RWPE1 (cell line): Measurements from ENCODE around the gene CEP162.
A peak's percentile ranks its signal among the peaks of the same experiment; 100 is the strongest.
"Not testable (repeated sequence)": the region's sequence is repeated elsewhere in the genome, so short reads cannot be mapped to it uniquely, and the experiment has no call there.

ENCODE experiments used
- CTCF ChIA-PET: fragments of 350-600 bp; sonication (Branson Sonifier 250); formaldehyde crosslinking; extraction: SDS; loops from one replicate; lab custom pipeline; 2021; lab: Yijun Ruan, JAX
- POLR2A ChIA-PET: fragments of 400-600 bp; formaldehyde crosslinking; extraction: SDS; loops from one replicate; lab custom pipeline; 2020; ENCODE audit warnings: antibody characterized with exemption; ENCODE audit not compliant: low non-redundant PET; lab: Yijun Ruan, JAX
- DNase-seq: peaks from one replicate; pipeline ENCODE4 v3.0.0; 2012; ENCODE audit warnings: low spot score
- H3K27ac ChIP-seq: fragments of 450-650 bp; 2 replicates; pipeline ENCODE4 v1.5.1; 2017
- TF ChIP-seq, protein P1 (sequence below): fragments of 450-650 bp; conservative IDR thresholded peaks from 2 replicates; pipeline ENCODE4 v1.5.1; 2017; ENCODE audit warnings: low read depth, mild to moderate bottlenecking

CEP162 gene

DNA sequence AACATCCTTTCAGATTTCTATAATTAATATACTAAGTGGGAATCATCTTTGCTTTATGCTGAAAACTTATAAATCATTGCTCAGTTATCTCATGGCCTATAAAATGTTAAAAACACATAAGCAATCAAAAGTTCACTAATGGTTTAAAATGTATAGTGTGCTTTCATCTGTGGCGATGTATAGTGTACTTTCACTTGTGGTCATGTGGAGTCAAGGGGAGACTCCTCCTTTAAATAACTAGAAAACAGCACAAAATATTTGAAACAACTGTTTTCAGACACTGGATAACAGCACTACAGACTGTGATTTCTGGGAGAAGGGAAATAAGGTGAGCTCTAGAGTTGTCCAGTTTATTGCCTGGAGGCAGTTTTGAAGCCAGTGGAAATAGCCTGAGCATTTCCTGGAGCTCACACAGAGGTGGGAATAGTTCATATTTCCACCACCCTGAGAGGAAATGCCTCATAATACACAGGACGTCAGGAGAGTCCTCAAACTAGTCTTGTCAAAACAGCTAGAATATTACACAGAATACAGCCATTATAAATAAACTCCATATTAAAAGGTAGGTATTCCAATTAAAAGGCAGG is 89.4 kb downstream of the CEP162 start:
- no peak overlapping the region for H3K27ac ChIP-seq
- ChIA-PET CTCF (no interaction called here), POLR2A (no interaction called here)
- TF ChIP-seq, protein P1, sequence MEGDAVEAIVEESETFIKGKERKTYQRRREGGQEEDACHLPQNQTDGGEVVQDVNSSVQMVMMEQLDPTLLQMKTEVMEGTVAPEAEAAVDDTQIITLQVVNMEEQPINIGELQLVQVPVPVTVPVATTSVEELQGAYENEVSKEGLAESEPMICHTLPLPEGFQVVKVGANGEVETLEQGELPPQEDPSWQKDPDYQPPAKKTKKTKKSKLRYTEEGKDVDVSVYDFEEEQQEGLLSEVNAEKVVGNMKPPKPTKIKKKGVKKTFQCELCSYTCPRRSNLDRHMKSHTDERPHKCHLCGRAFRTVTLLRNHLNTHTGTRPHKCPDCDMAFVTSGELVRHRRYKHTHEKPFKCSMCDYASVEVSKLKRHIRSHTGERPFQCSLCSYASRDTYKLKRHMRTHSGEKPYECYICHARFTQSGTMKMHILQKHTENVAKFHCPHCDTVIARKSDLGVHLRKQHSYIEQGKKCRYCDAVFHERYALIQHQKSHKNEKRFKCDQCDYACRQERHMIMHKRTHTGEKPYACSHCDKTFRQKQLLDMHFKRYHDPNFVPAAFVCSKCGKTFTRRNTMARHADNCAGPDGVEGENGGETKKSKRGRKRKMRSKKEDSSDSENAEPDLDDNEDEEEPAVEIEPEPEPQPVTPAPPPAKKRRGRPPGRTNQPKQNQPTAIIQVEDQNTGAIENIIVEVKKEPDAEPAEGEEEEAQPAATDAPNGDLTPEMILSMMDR: no peak
- DNase-seq: no peak

DNA sequence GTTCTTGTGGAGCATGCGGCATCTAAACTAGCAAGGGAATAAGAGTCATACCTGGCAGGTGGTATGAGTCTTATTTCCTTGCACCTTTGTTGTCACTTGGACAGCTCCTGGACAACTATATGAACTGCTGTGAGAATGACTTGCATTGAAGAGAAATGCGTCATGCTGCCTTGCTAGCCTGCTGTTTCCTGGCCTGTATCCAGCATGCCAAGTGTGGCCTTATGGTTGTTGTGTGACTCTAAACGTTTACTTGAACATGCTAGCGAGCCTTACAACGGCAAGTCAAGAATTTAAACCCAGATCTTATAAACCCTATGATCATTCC is 90.4 kb downstream of the CEP162 start:
- ChIA-PET CTCF (no interaction called here), POLR2A (no interaction called here)
- TF ChIP-seq, protein P1: no peak
- no peak overlapping the region for H3K27ac ChIP-seq
- no peak for DNase-seq

DNA sequence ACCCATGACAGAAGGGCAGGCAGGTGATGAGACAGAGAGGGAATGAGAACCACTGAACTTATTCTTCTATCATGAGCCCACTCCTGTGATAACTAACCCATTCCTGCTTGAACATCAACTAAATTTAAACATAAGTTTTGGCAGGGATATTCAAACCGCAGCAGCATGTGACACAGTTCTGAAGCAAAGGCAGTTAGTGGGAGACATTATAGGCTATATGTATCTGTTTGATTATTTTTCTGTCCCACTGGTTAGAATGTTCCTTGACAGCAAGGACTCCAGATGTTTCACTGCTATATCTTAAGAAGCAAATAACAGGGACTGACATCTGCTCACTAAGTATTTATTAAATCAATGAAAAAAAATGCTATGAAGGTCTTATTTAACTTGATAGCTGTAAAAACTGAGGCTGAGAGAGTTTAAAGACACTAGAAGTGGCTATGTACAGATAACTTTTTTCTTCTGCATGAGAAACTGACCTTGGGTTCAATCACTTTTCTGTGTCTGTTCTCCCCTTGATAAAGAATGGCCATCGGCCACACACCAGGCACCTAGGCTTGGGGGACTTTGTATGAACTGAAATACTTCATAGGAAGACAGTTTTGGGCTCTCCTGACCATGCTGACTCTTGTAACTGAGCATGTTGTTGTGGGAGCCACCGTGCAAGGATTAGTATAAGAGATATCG is 90.9 kb downstream of the CEP162 start:
- TF ChIP-seq, protein P1: no peak
- no peak for DNase-seq
- no peak overlapping the region for H3K27ac ChIP-seq
- CTCF ChIA-PET: no interaction called here
- POLR2A ChIA-PET: no interaction called here

DNA sequence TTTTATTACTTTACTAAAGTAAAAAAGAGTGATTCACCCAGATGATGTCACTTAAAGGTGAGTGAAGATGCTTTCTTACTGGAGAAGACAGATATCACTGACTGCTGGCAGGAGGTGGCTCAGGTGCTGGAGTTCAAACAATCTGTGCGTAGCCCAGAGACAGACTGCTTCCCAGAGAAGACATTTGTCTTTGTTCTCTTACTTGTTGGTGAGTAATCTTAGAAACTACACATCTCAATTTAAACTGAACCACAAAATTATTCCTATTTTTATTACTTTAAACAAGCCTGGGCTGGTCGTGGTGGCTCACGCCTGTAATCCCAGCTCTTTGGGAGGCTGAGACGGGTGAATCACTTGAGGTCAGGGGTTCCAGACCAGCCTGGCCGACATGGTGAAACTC is 92.2 kb downstream of the CEP162 start:
- ChIA-PET CTCF (no interaction called here), POLR2A (no interaction called here)
- peak overlapping the region; percentile 44 for H3K27ac ChIP-seq
- TF ChIP-seq, protein P1: no peak
- DNase-seq: peak; percentile 30

DNA sequence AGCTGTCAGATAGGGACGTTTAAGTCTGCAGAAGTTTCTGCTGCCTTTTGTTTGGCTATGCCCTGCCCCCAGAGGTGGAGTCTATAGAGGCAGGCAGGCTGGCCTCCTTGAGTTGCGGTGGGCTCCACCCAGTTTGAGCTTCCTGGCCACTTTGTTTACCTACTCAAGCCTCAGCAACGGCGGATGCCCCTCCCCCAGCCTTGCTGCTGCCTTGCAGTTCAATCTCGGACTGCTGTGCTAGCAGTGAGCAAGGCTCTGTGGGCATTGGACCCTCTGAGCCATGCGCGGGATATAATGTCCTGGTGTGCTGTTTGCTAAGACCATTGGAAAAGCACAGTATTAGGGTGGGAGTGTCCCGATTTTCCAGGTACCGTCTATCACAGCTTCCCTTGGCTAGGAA is 94.1 kb downstream of the CEP162 start:
- POLR2A ChIA-PET, CTCF ChIA-PET, DNase-seq, H3K27ac ChIP-seq: not testable (repeated sequence)

DNA sequence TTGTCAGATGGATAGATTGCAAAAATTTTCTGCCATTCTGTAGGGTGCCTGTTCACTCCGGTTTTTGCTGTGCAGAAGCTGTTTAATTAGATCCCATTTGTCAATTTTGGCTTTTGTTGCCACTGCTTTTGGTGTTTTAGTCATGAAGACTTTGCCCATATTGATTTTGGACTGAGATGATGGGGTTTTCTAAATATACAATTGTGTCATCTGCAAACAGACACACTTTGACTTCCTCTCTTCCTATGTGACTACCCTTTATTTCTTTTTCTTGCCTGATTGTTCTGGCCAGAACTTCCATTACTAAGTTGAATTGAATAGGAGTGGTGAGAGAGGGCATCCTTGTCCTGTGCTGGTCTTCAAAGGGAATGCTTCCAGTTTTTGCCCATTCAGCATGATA is 97.9 kb downstream of the CEP162 start:
- CTCF ChIA-PET, H3K27ac ChIP-seq, POLR2A ChIA-PET, DNase-seq: not testable (repeated sequence)

DNA sequence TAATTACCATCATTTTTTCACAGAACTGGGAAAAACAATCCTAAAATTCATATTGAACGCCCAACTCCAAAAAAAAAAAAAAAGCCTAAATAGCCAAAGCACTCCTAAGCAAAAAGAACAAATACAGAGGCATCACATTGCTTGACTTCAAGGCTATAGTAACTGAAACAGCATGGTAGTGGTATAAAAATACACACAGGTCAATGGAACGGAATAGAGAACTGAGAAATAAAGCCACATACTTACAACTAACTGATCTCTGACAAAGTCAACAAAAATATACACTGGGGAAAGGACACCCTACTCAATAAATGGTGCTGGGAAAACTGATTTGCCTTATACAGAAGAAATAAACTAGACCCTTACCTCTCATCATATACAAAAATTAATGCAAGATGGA is 104.3 kb downstream of the CEP162 start:
- DNase-seq: no peak
- H3K27ac ChIP-seq: no peak overlapping the region
- POLR2A ChIA-PET: no interaction called here
- TF ChIP-seq, protein P1: no peak
- CTCF ChIA-PET: interaction anchor here (0.7 kb wide), 1 partner anchor 125 kb away, joined by 3 read pairs; no protein-coding TSS in a partner anchor
